Upper lobe of left lung (tissue), 6 donors: Measurements from ENCODE around the gene ABCG1. TPM values are rescaled to one million over a fixed set of nuclear protein-coding genes. Genes with fewer than 3 reads are reported as not detected.

Experiments
- ATAC-seq, 2 donors: fragments of 200-7000 bp; cut with Tn5 transposase; one replicate each; pipeline ENCODE4 v1.9.1; 2022; ENCODE audit warnings: mild to moderate bottlenecking in 2 of 2, moderate library complexity in 2 of 2; ENCODE audit not compliant: low FRiP score in 2 of 2
- DNase-seq, 2 donors: peaks; one replicate each; pipeline ENCODE4 v3.0.0-alpha.2; 2019 to 2020
- H3K27ac ChIP-seq, 4 donors: fragments of 200-600 bp; sonication (generic); one replicate each; pipeline ENCODE4 v1.5.1; 2016 to 2019
- H3K27me3 ChIP-seq, 4 donors: fragments of 200-600 bp; sonication (generic); one replicate each; pipeline ENCODE4 v1.5.1; 2017 to 2019
- H3K36me3 ChIP-seq, 4 donors: fragments of 200-600 bp; sonication (generic); one replicate each; pipeline ENCODE4 v1.5.1; 2016 to 2019
- H3K4me1 ChIP-seq, 4 donors: fragments of 200-600 bp; sonication (generic); one replicate each; pipeline ENCODE4 v1.5.1; 2018 to 2019
- H3K4me3 ChIP-seq, 4 donors: fragments of 200-600 bp; sonication (generic); one replicate each; pipeline ENCODE4 v1.5.1; 2017 to 2019; ENCODE audit warnings: mild to moderate bottlenecking in 2 of 4, moderate library complexity in 1 of 4
- H3K9me3 ChIP-seq, 4 donors: fragments of 200-600 bp; sonication (generic); one replicate each; pipeline ENCODE4 v1.5.1; 2018 to 2019
- EP300 ChIP-seq, 4 donors: sonication (generic); formaldehyde crosslinking; IDR thresholded peaks; one replicate each; pipeline ENCODE4 v1.5.1; 2017; ENCODE audit warnings: antibody characterized with exemption in 4 of 4, control low read depth in 2 of 4
- POLR2A ChIP-seq, 4 donors: fragments of 450-650 bp; IDR thresholded peaks; one replicate each; pipeline ENCODE4 v1.5.1; 2016 to 2017; ENCODE audit warnings: antibody characterized with exemption in 4 of 4, mild to moderate bottlenecking in 2 of 4
- POLR2AphosphoS5 ChIP-seq, 2 donors: sonication (generic); formaldehyde crosslinking; IDR thresholded peaks; one replicate each; pipeline ENCODE4 v1.5.1; 2017; ENCODE audit warnings: antibody characterized with exemption in 2 of 2
- WGBS, 2 donors: methylation state at CpG; one replicate each; pipeline ENCODE4 v1.1.5; 2017 to 2018; 5-methylcytosine and 5-hydroxymethylcytosine counted together
- total RNA-seq, 6 donors: library from RNA; depleted of rRNA in 4 of 6; stranded (reverse); fragments of >200 nt in 4 of 6; gene quantifications; one replicate each; pipeline versions ENCODE4 v1.1.0 to v1.2.1, GENCODE V29; 2016 to 2021
- TF ChIP-seq, protein P1 (sequence below), 6 experiments: fragments of 450-650 bp in 4 of 6; fragments of 200-600 bp in 2 of 6; sonication (generic) in 2 of 6; IDR thresholded peaks; one replicate each; pipeline ENCODE4 v1.5.1; 2016 to 2019; ENCODE audit warnings: antibody characterized with exemption in 6 of 6
- donor health status: DM: no; HTN: no; CAD: no; lungs with moderate emphysema.
- donor health status: DM: no; HTN: yes; CAD: no; lungs with severe emphysema.

The ABCG1 gene
- total RNA-seq, 6 donors from 2014 or later = 56.7 to 130 (median 79.8) TPM

DNA sequence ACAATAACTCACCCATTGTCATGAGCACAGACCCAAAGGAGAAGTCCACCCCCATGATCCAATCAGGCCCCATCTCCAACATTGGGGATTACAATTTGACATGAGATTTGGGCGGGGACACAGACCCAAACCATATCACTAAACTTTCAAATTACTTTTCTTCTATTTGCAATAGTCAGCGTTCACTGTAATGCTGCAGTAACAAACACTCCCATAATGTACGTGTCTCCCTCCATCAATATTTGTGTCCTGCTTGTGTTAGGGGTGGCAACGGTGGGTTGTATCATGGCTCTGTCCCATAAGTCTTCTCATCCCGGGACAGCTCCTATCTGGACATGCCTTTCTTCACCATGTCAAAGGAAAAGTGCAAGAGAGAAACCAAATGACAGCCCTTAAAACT lies 70.0 kb downstream of the ABCG1 start:
- WGBS, 2 donors = 92 to 98% methylated on average over 5 of the region's 5 CpGs
- TF ChIP-seq, protein P1, sequence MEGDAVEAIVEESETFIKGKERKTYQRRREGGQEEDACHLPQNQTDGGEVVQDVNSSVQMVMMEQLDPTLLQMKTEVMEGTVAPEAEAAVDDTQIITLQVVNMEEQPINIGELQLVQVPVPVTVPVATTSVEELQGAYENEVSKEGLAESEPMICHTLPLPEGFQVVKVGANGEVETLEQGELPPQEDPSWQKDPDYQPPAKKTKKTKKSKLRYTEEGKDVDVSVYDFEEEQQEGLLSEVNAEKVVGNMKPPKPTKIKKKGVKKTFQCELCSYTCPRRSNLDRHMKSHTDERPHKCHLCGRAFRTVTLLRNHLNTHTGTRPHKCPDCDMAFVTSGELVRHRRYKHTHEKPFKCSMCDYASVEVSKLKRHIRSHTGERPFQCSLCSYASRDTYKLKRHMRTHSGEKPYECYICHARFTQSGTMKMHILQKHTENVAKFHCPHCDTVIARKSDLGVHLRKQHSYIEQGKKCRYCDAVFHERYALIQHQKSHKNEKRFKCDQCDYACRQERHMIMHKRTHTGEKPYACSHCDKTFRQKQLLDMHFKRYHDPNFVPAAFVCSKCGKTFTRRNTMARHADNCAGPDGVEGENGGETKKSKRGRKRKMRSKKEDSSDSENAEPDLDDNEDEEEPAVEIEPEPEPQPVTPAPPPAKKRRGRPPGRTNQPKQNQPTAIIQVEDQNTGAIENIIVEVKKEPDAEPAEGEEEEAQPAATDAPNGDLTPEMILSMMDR (IDR thresholded peaks at IDR 0.05) = no peak
- TF ChIP-seq EP300 (IDR thresholded peaks at IDR 0.05) (no peak), POLR2A (IDR thresholded peaks at IDR 0.05) (no peak), POLR2AphosphoS5 (IDR thresholded peaks at IDR 0.05) (no peak)
- no peaks in the 10 kb centered on the region for H3K4me1 ChIP-seq
- peaks cover 0 to 84% (median 37%) of the 10 kb centered on the region in 4 donors for H3K36me3 ChIP-seq
- no peak for DNase-seq
- no peaks in the 10 kb centered on the region for H3K9me3 ChIP-seq
- no peak overlapping the region for H3K4me3 ChIP-seq
- no peak for ATAC-seq
- no peaks in the 10 kb centered on the region for H3K27me3 ChIP-seq
- H3K27ac ChIP-seq = no peak overlapping the region

DNA sequence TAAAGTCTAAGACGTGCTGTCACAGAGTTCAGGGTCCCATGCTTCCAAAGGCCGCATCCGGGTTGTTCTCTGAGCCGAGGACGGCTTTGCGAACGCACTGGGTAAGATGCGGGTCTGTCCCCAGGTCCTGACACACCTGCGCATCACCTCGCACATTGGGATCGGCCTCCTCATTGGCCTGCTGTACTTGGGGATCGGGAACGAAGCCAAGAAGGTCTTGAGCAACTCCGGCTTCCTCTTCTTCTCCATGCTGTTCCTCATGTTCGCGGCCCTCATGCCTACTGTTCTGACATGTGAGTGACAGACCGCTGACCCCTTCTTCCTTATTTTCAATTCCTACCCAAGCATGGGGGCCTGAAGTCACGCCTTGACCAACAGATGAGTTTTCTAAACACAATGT lies 71.0 kb downstream of the ABCG1 start:
- TF ChIP-seq EP300 (IDR thresholded peaks at IDR 0.05) = no peak
- no peak for TF ChIP-seq POLR2A (IDR thresholded peaks at IDR 0.05)
- no peak for TF ChIP-seq POLR2AphosphoS5 (IDR thresholded peaks at IDR 0.05)
- TF ChIP-seq, protein P1 (IDR thresholded peaks at IDR 0.05) = no peak
- Histone ChIP-seq H3K36me3 (peaks cover 2 to 84% (median 38%) of the 10 kb centered on the region in 4 donors), H3K9me3 (no peaks in the 10 kb centered on the region), H3K27me3 (no peaks in the 10 kb centered on the region), H3K4me1 (no peaks in the 10 kb centered on the region), H3K27ac (no peak overlapping the region), H3K4me3 (no peak overlapping the region)
- 80 to 85% methylated on average over 18 of the region's 18 CpGs for whole genome bisulfite sequencing, 2 donors
- DNase-seq = peak in 1 of 2 donors; percentile 82
- ATAC-seq = peak in 1 of 2 donors; percentile 56

DNA sequence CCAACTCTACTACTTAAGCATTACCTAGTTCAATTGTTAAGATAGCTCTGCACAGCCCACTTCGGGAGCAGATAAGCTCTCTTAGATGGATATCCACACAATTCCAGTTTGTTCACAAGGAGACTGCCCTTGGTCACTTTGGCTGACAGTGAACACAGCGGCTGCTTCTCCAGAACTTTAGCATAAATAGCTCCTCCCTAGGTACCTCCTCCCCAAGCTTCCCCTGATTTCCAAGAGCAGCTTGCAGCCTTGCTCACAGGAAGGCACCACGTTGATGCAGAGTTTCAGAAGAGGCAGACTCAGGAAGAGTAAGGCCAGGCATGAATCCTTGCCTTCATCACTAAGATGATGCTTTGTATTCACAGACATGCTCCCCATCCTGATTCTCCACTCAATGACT lies 71.6 kb downstream of the ABCG1 start:
- TF ChIP-seq EP300 (IDR thresholded peaks at IDR 0.05) (no peak), POLR2A (IDR thresholded peaks at IDR 0.05) (no peak), POLR2AphosphoS5 (IDR thresholded peaks at IDR 0.05) (no peak)
- TF ChIP-seq, protein P1 (IDR thresholded peaks at IDR 0.05) = no peak
- ATAC-seq = no peak
- no peaks in the 10 kb centered on the region for H3K9me3 ChIP-seq
- peaks cover 2 to 81% (median 40%) of the 10 kb centered on the region in 4 donors for H3K36me3 ChIP-seq
- no peak overlapping the region for H3K27ac ChIP-seq
- WGBS, 2 donors = 67 to 73% methylated on average over 3 of the region's 3 CpGs
- no peak for DNase-seq
- no peak overlapping the region for H3K4me3 ChIP-seq
- H3K4me1 ChIP-seq = no peaks in the 10 kb centered on the region
- H3K27me3 ChIP-seq = no peaks in the 10 kb centered on the region

DNA sequence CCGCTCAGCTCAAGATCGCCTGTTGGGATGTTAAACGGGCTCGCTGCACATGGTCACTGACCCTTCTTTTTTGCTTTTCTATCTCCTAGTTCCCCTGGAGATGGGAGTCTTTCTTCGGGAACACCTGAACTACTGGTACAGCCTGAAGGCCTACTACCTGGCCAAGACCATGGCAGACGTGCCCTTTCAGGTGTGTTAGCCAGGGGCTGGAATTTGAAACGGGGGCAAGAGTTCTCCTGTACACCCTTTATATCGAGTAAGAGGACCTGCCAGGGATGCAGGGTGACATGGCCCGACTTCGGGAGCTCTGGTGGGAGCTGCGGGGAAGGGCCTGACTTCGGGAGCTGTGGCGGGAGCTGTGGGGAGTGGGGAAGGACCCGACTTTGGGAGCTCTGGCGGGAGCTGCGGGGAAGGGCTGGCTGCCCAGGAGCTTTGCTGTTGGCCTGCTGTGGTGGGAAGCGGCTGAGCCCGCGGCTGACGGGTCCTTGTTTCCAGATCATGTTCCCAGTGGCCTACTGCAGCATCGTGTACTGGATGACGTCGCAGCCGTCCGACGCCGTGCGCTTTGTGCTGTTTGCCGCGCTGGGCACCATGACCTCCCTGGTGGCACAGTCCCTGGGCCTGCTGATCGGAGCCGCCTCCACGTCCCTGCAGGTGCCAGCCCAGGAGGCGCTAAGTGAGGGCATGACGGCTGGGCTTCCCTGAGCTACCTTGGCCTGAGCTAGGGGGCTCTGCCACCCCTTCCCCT lies 72.2 kb downstream of the ABCG1 start:
- Histone ChIP-seq H3K27ac (no peak overlapping the region), H3K36me3 (peaks cover 2 to 80% (median 42%) of the 10 kb centered on the region in 4 donors), H3K27me3 (no peaks in the 10 kb centered on the region), H3K4me3 (no peak overlapping the region), H3K9me3 (no peaks in the 10 kb centered on the region), H3K4me1 (no peaks in the 10 kb centered on the region)
- TF ChIP-seq POLR2A (IDR thresholded peaks at IDR 0.05) (no peak), POLR2AphosphoS5 (IDR thresholded peaks at IDR 0.05) (no peak), EP300 (IDR thresholded peaks at IDR 0.05) (no peak)
- TF ChIP-seq, protein P1 (IDR thresholded peaks at IDR 0.05) = no peak
- ATAC-seq (peak in 1 of 2 donors; percentile 9), DNase-seq (peak in 1 of 2 donors; percentile 82)
- WGBS, 2 donors = 92 to 94% methylated on average over 23 to 35 of the region's 35 CpGs
